ENCODE results near the gene FLACC1.
"Not testable (repeated sequence)": the region's sequence is repeated elsewhere in the genome, so short reads cannot be mapped to it uniquely, and the experiment has no call there.

Gene FLACC1, protein sequence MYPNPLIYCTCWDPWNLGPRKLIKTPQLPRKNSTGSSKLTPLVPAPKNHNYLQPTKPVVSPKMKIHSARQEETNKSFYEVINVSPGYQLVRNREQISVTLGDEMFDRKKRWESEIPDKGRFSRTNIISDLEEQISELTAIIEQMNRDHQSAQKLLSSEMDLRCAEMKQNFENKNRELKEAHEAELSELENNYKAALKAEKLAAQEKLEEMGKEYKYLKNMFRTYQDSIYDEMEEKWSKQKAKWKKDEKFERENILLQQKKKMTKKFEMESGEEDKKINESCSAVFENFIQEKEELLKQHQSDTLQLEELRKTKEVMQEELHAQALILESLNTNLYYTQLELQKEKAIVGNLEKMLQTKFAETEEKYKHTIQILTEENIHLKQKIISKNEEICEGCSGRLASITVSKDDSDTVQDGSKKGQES

DNA sequence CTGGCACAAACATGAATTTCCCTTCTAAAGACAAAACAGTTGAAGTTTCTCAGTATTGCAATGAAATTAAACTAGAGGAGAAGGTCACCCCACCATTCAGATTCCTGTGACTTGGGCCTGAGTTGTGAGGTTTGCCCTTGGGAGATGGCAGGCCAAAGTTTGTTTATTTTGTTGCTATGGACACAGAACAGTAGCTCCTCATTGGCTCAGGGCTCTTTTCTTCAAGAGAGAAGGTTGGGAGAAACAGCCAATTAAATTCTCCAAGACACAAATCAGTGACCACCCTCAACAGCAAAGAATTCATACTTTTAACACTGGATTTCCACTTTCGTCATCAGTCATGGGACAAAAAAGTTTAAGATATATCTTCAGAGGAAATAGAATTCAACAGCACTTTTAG is at the start of gene FLACC1:
Gene FLACC1 (minus strand): TSS at position 125 of the 400 bp plus-strand sequence. CDS start 5,941 bp downstream, outside the sequence.
- DNase-seq, result no peak

DNA sequence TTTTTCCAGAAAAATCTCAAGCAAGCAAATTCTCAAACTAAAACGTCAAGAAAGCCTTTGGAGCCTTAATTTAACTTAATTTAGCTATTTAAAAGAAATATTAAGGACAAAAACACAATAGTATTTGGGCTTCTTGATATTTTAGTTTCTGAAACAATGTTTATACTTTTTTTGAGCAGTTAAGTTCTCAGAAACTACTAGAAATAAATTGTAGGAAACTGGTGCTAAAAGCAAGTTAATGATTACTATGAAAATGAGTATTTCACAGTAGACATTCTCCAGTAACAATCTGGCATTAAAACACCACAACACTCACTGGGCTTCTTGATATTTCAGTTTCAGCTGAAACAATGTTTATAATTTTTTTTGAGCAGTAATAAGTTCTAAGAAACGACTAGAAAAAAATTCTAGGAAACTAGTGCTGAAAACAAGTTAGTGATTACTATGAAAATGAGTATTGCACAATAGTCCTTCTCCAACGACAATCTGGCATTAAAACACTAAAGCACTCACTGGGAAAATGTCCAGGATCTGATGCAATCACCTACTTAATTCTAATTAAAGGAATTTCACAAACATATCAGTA is 49.0 kb upstream of the FLACC1 start:
- no peak for DNase-seq

DNA sequence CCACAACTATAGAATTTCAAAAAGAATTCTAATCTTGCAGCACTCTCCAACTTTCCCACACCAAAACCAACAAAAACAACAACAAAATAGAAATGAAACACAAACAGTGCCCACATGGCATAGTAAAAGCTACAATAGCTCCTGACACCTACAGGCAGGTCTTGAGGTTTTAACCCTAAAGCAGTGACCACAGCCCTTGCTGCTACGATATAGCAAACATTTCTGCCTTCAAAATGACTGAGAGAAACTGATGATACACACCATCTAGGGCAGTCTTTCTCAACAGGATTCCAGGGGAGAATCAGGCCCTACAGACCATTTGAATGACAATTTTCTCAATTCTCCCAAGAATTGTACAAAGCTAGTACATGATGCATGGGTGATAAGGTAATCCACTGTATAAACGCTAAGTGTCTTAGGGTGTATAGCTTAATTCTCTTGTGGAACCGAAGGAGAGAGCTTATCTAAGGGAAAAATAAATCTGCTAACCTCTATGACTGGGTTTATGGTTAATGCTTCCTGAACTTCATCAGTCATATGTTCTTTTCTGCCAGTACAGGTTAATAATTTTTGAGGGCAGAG is 47.6 kb upstream of the FLACC1 start:
- no peak for DNase-seq

DNA sequence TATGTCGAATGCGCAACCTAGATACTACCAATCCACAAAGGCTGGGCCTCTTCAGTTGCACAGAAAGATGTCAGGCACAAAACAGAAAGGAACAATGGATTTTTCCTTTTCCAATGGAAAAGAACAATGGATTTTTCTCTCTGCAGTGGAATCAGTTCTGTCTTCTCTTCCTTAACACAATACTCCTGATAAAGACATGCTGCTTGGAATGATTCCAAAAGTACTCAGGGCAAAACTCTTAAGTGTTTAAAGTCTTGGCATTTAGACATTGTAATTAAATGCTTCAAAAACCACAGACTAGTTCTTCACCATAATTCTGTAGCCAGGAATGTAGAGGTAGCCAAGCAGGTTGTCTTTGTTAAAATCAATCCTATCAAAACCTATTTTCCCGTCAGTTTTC is 46.7 kb upstream of the FLACC1 start:
- DNase-seq, result no peak

DNA sequence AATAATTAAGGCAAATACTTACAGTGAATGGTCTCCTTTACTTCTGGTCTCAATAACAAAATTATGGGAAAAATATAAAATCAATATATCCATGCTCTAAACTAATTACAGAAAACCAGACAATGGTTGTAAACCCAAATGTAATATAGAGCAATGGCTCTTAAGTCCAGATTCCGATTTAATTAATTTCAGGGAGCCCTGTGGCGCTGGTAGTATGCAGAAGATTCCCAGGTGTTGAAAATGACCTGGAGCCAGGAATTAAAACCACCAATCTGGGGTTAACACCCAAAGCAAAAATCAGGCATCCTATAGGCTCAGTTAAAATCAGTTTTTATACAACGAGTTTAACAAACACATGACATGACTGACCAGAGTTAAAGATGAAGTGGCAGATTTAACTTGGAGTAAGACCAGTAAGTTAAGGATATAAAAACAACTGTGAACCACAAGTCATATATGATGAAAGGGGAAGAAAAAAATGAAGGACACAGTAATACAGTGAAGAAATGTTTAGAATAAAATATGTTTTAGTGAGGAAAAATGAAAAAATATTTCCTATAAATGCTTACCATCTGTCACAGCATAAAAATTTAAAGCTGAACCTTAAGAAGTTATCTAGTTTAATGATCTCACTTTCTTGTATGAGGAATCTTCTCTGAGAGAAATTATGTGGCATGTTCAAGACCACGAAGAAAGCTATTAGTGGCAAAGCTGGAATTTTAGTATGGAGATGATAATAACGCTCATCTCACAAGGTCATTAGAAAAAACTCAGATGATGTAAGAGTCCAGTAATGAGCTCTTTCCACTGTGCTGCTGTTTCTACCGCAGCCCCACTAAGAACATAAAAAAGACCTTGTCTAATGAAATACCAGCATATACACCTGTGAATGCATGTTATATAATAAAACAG is 45.8 kb upstream of the FLACC1 start:
- no peak for DNase-seq

DNA sequence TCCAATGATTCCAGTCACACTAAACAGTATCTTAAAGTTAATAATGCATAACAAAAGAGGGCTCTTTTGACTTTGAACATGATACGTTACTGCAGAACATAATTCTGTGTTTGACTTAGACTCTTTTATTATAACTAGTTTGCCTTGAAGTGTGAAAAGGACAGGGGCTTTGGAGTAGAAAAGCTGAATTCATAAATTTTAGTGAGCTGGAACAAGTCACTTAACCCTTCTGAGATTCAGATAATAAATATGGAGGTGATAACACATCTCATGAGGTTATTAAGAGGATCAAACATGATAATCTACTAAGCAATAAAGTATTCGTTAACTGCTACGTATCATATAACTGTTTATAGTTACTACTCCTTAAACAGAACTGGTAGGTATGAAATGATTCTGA is 44.7 kb upstream of the FLACC1 start:
- DNase-seq, result no peak

DNA sequence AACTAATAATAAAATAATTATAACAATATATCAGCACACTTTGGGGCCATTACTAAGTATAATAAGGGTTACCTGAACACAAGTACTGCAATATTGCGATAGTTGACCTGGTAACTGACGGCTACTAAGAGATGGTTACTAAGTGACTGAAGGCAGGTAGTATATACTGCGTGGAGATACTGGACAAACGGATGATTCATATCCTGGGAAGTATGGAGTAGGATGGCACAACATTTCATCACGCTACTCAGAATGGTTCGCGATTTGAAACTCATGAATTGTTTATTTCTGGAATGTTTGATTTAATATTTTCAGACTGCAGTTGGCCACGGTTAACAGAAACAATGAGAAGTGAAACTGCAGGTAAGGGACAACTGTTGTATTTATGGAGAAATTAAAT is 39.5 kb upstream of the FLACC1 start:
- no peak for DNase-seq

DNA sequence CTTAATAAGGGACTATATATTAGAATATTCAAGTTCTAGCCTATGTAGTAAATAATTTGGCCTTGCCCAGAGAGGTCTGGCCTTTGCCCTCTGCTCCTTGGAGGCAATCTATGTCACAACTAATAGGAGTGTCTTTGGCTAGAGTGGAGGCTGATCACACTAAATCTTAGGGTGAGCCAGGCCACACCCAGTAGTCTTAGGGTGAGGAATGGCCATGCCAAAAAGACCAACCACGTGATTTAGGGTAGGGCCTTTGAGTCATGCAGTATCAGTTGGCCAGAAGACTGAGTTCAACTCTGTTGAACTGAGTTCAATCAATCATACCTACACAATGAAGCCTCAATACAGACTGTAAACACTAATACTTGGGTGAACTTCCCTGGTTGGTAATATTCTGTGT is 26.0 kb upstream of the FLACC1 start:
- no peak for DNase-seq

DNA sequence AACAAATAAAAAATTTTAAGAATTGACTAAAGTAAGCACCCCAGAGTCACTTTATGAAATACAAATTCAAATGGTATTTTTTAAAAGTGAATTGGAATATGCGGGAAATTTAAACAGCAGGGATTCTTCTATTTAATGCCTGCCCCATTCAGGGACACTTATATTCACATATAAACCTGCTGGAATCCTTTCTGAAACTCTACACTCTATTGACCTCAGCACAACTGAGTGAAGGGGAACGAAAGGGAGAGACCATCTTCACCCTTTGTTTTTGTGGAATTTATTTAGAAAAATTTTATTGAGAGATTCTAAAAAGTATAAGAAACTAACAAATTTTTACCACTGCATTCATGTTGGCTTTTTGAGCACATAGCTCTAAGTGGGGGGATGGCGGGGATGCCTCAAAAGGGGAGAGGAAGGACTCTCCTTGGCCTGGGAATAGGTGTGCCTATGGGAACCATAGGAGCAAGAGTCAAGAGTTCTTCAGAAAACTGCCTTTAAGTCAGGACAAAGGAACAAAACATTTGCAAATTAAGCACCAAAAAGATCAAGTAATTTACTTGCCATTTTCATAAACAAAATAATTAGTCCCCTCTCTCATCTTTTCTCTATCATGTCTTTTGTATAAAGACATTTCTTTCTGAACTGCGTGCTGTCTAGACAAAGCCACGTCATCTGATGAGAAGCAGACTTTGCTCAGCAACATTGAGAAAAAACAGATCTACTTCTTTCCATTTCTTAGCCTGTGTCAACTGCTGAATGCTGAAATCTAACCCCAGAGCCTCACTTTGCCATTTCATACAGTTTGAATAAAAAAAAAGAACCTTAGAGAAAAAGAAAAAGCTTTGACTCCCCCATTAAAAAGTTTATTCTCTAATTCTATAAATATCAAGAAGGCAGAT is 21.6 kb upstream of the FLACC1 start:
- DNase-seq, result no peak

DNA sequence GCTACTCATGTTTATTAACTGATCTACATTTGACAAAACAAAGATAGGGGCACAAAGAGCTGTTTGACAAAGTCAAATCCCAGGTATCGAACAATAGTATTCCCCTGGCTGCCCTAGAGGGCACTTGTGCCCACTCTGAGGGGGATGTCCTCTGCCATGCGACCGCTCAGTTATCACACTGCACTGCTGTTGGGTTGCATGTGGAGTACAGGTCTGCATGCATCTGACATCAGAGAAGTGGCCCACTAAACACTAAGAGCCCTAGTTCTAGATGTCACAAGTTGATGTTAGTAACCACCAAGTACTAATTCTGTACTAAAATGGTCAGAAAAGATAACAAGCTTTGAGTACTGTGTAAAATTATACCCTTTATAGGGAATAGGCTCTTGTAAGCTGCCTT is 20.1 kb upstream of the FLACC1 start:
- no peak for DNase-seq

DNA sequence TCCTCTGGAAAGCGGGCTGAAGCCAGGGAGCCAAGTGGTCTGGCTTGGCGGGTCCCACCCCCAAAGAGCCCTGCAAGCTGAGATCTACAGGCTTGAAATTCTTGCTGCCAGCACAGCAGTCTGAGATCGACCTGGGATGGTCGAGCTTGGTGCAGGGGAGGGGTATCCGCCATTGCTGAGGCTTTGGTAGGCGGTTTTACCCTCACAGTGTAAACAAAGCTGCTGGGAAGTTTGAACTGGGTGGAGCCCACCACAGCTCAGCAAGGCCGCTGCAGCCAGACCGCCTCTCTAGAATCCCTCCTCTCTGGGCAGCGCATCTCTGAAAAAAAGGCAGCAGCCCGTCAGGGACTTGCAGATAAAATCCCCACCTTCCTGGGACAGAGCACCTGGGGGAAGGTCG is 12.6 kb upstream of the FLACC1 start:
- no peak for DNase-seq

DNA sequence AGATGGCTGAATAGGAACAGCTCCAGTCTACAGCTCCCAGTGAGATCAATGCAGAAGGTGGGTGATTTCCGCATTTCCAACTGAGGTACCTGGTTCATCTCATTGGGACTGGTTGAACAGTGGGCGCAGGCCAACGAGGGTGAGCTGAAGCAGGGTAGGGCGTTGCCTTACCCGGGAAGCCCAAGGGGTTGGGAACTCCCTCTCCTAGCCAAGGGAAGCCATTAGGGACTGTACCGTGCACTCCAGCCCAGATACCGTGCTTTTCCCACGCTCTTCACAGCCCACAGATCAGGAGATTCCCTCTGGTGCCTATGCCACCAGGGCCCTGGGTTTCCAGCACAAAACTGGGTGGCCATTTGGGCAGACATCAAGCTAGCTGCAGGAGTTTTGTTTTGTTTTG is 12.2 kb upstream of the FLACC1 start:
- DNase-seq, result not testable (repeated sequence)

DNA sequence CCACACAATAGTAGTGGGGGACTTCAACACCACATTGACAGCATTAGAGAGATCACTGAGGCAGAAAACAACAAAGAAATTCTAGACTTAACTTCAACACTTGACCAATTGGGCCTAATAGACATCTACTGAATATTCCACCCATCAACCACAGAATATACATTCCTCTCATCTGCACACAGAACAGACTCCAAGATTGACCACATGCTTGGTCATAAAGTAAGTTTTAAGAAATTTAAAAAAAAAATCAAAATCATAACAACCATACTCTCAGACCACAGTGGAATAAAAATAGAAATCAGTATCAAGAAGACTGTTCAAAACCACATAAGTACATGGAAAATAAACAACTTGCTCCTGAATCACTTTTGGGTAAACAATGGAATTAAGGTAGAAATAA is 9.0 kb upstream of the FLACC1 start:
- no peak for DNase-seq

DNA sequence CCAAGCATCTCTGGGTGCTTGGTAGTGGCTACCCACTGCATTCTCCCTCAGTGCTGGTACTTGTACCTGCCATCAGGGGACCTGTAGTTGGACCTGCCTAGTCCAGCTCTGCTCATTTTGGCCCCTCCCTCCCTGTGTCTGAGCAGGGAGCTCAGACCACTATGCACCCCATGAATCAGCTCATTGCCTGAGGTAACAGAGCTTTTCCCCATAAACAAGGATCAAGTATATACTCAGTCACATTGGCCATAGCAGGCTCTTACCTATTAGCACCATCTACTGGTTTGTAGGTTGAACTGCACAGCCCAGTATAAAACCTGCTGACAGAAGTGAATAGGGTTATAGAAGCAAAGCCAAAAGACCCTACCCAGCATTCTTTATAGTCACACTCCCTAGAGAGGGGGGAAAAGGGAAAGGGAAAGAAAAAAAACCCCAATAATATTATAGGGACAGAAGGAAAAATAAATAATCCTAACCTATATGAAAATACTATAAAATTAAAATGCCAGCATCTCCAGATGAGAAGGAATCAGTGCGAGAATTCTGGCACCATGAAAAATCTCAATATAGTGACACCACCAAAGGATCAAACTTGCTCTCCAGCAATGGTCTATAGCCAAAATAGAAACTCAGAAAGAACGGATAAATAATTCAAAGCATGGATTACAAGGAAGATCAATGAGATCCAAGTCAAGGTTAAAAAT is 6.9 kb upstream of the FLACC1 start:
- peak; percentile 18 for DNase-seq

DNA sequence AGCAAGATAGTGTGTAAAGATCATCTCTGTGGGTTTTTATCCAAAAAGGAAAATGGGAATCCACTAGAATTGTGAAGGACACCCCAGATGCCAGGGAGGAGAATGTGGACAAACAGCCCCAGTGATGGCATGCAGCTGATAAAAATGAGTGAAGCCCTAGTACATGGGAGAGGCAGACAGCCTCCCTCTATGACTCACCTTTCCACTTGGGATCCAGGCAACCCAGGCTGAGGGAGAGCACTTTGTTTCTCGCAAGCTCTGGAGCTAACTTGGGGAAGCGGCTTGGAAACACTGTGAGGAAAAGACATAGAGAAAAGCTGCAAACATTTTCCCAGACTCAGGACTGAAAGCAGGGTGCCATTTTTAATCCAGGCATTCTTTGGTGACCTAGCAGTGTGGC is 5.3 kb upstream of the FLACC1 start:
- no peak for DNase-seq

DNA sequence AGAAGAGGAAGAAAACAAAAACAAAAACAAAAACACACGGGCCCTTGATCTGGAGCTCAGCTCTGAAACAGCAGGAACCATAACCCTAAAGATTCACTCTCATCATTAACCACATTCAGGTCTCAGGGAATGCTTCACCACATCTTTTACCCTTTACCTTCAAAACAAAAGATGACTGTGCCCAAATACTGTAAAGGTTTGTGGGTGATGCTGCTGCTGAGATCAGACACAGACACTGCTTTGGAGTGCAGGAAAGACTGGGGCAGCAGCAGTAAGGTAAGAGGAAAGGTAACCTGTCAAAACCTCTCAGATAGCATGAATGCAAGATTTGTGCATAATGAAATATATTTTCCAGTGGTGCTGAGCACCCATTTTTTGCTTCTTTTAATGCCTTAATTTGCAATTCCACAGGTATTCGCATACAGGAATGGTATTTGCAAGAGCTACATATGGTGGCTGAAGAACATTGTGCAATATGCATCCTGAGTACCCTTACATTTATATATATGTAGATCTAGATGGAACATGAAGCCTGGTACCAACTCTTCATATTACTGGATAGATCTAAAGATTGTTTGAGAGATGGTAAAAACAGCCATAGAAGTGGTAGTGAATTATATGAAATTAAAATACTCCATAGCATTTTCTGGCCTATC is 4.1 kb upstream of the FLACC1 start:
- DNase-seq, result no peak

DNA sequence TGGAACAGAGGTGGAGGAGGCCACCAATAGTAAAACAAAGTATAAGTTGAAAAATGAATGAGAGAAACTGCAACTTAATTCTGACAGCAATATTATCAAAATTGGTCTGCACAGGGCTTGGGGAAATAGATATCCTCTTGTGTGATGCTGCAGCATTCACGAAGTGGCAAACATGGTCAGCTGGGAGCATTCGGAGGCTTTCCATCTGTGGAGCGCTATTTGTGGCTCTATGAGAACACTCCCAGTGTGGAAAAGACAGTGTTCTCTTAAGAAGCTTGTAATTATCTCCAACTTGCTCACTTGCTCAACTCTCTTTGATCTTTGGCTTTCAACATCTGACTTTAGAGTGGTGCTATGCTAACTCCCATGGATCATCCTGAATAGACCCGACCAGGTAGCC is 3.1 kb upstream of the FLACC1 start:
- DNase-seq, result no peak

DNA sequence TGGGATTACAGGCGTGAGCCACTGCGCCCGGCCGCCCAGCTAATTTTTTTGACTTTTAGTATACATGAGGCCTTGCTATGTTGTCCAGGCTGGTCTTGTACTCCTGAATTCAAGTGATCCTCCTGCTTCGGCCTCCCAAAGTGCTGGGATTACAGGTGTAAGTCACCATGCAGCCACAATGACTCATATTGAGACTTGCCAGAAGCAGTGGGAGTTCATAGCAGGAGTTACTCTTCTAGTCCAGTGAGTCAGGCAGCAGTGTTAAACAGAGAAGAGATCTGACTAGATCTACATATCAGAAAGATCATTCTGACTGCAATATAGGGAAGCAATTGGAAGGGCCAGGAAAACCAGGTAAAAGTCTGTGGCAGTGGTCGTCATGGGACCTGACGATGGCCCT is 1.5 kb upstream of the FLACC1 start:
- peak; percentile 62 for DNase-seq

DNA sequence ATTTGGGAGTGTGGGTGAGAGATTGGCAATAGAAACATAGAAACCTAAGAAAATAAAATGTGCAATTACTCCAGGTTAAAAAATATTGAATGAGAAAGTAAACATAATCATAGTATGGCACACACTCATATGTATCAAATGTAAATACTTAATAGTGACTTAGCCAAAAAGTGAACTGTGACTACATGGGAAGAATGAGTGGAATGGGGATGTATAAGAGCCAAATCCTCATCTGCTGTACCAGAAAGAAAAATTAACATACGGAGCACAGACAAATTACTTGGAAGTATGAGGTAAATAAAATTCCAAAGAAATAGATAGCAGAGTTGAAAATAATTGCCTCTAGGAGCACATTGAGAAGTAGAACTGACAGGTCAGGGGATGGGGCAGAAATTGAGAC is 4.0 kb downstream of the FLACC1 start:
- DNase-seq, result no peak

DNA sequence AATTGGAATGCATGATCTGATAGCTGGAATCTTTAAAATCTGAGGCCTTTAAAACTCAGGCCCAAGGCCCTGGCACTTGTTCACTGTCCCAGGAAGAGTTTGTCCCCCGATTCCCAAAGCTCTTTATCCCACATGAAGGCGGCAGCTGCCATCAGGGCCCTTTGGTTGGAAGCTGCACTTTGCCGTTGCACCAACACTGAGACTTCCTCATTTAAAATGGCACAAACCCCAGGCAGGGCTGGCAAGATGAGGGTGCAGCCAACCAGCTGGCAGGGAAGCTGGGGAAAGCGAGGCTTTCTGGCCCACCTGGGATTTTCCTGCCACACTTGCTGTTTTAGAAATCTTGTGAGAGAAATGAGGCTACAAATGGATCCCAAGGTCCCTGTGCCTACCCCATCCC is 6.3 kb downstream of the FLACC1 start:
- no peak for DNase-seq

DNA sequence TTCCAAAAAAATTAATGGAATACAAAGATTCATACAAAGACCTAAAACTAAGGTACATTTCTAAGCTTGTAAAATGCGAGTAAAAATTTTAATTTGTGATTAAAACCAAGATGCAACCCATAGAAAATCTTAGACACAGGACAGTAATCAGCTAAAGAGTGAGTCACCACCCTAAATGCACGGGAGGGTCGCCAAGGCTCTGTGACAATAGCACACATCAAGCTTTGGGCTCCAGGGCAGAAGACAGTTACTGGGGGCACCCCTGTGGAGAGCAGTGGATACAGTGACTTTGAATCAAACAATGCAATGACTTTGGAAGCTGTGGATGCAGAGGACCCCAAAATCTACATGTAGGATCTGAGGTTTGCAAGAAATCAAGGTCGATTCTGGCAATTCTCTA is 7.5 kb downstream of the FLACC1 start:
- no peak for DNase-seq
